Neural progenitor cell (in vitro differentiated cells): Measurements from ENCODE around the gene TRAK2.

Experiments
- CTCF ChIP-seq: fragments of 200-600 bp; sonication (generic); IDR thresholded peaks from 2 replicates; pipeline ENCODE4 v1.5.1; 2017; ENCODE audit warnings: antibody characterized with exemption, mild to moderate bottlenecking
- EZH2phosphoT487 ChIP-seq: fragments of 200-600 bp; sonication (generic); IDR thresholded peaks from 2 replicates; pipeline ENCODE4 v1.6.1; 2017; ENCODE audit warnings: antibody characterized with exemption

- no peak for TF ChIP-seq CTCF
- no peak for TF ChIP-seq EZH2phosphoT487
Observed at GRCh38 chr2:201329409-201329808, 121.8 kb downstream of the TRAK2 start.
